K562 (cell line): ENCODE results near the gene A2ML1. TPM values are rescaled to one million over a fixed set of nuclear protein-coding genes. Genes with fewer than 3 reads are reported as not detected.
A peak's percentile ranks its signal among the peaks of the same experiment; 100 is the strongest.

Experiments used
- BHLHE40 ChIP-seq: IDR thresholded peaks from 2 replicates; pipeline ENCODE4 v1.6.1; 2011; ENCODE audit warnings: low read length, improper control_type of control experiment
- CBFA2T3 ChIP-seq: fragments of 450-650 bp; IDR thresholded peaks from 2 replicates; pipeline ENCODE4 v1.6.1; 2017
- CBX5 ChIP-seq: IDR thresholded peaks from 2 replicates; pipeline ENCODE4 v1.6.1; 2014; ENCODE audit warnings: low read depth, borderline replicate concordance
- CCNT2 ChIP-seq: IDR thresholded peaks from 2 replicates; pipeline ENCODE4 v1.6.1; 2011; ENCODE audit warnings: borderline replicate concordance, low read depth, mild to moderate bottlenecking, moderate library complexity, mixed read lengths, low read length; ENCODE audit not compliant: insufficient read length; ENCODE audit errors: extremely low read depth
- CUX1 ChIP-seq: fragments of 200-800 bp; sonication (Bioruptor generic); IDR thresholded peaks from 2 replicates; pipeline ENCODE4 v1.6.1; 2016; ENCODE audit warnings: missing genetic modification characterization, missing compliant biosample characterization
- ELF2 ChIP-seq: fragments of 250-450 bp; sonication (Bioruptor Pico); IDR thresholded peaks from 2 replicates; pipeline ENCODE4 v1.5.0; 2021; ENCODE audit warnings: mild to moderate bottlenecking
- EP400 ChIP-seq: fragments of 450-650 bp; IDR thresholded peaks from 2 replicates; pipeline ENCODE4 v1.6.1; 2017; ENCODE audit warnings: antibody characterized with exemption, mild to moderate bottlenecking, moderate library complexity
- MTF1 ChIP-seq: fragments of 250-450 bp; sonication (Bioruptor Pico); IDR thresholded peaks from 2 replicates; pipeline ENCODE4 v1.9.0; 2021; ENCODE audit warnings: moderate library complexity, mild to moderate bottlenecking, inconsistent platforms, borderline replicate concordance
- NBN ChIP-seq: fragments of 450-650 bp; IDR thresholded peaks from 2 replicates; pipeline ENCODE4 v1.6.1; 2016; ENCODE audit warnings: low read depth, mild to moderate bottlenecking
- NRF1 ChIP-seq, 2 experiments: fragments of 450-650 bp; IDR thresholded peaks in 1 of 2; conservative IDR thresholded peaks in 1 of 2; 2 replicates each; pipeline ENCODE4 v1.6.1; 2014; ENCODE audit warnings: mild to moderate bottlenecking in 2 of 2
- POLR2AphosphoS2 ChIP-seq: IDR thresholded peaks from 2 replicates; pipeline ENCODE4 v1.6.1; 2012; ENCODE audit warnings: low read length, improper control_type of control experiment
- RREB1 ChIP-seq: fragments of 250-450 bp; sonication (Bioruptor Pico); IDR thresholded peaks from 2 replicates; pipeline ENCODE4 v1.4.0; 2020
- SRF ChIP-seq, 2 experiments: fragments of 250-450, 450-650 bp in 1 of 2; sonication (Bioruptor Pico) in 1 of 2; sonication (generic) in 1 of 2; formaldehyde crosslinking; IDR thresholded peaks; 2 replicates each; pipeline versions ENCODE4 v1.5.0 to v1.5.1; 2020 to 2022; ENCODE audit warnings: mild to moderate bottlenecking in 1 of 2, missing genetic modification reagents in 1 of 2
- TRIM24 ChIP-seq, 2 experiments: fragments of 450-650 bp; IDR thresholded peaks; 2 replicates each; pipeline ENCODE4 v1.6.1; 2016
- polyA plus RNA-seq, 8 experiments: library from polyadenylated mRNA; depleted of rRNA in 4 of 8; stranded (reverse) in 5 of 8; unstranded in 3 of 8; fragments of >200 nt; fragmentation: Nextera tagmentation in 2 of 8; fragmentation: Illumina TruSeq in 1 of 8; extraction: Ambion mirVana in 2 of 8; extraction: Trizol in 1 of 8; gene quantifications; 2 replicates each; pipeline versions ENCODE4 v1.2.1 to v1.2.3, GENCODE V29; 2011 to 2014; ENCODE audit warnings: inconsistent platforms in 1 of 8, missing spikeins in 1 of 8
- total RNA-seq, 7 experiments: library from RNA; depleted of rRNA in 6 of 7; stranded (reverse); fragments of >200 nt in 6 of 7; fragmentation: Illumina TruSeq in 2 of 7; extraction: Trizol in 2 of 7; gene quantifications; 2 replicates each; pipeline versions ENCODE4 v1.2.1 to v1.2.3, GENCODE V29; 2011 to 2021; ENCODE audit warnings: low replicate concordance in 1 of 7

A2ML1 gene
- total and polyA plus RNA-seq, 9 of the 15 experiments (the other 6 are each of a cell fraction or from before 2014, with no cell fraction given): 0.04 to 0.47 (median 0.13) TPM

GRCh38 chr12:8887285-8887715 is 64.9 kb downstream of the A2ML1 start (continued):
- TF ChIP-seq RREB1: no peak
- peak; percentile 39; the same call in 1 of the 2 replicates for TF ChIP-seq EP400
- peak; percentile 97 for TF ChIP-seq CBFA2T3
- 0 out of 2 replicates have a peak, but pooled peaks have one; percentile 39 for TF ChIP-seq CUX1 (CRISPR knock-in tag)
- TF ChIP-seq TRIM24 (IDR thresholded peaks at IDR 0.05): peak; percentile 92 to 95
- peak; percentile 75; the same call in 1 of the 2 replicates for TF ChIP-seq BHLHE40
- TF ChIP-seq CBX5: 0 out of 2 replicates have a peak, but pooled peaks have one; percentile 31
- TF ChIP-seq SRF (CRISPR knock-in tag; IDR thresholded peaks at IDR 0.05): no peak
- TF ChIP-seq ELF2: no peak
- no peak for TF ChIP-seq POLR2AphosphoS2
- TF ChIP-seq MTF1: no peak
- TF ChIP-seq NBN: 0 out of 2 replicates have a peak, but pooled peaks have one; percentile 14
- TF ChIP-seq NRF1 (conservative IDR thresholded peaks at IDR 0.05 in 1 of 2, IDR thresholded peaks at IDR 0.05 in 1 of 2): no peak
- peak; percentile 46 for TF ChIP-seq CCNT2
